ENCODE results near the gene CMTM2.

The CMTM2 gene, protein sequence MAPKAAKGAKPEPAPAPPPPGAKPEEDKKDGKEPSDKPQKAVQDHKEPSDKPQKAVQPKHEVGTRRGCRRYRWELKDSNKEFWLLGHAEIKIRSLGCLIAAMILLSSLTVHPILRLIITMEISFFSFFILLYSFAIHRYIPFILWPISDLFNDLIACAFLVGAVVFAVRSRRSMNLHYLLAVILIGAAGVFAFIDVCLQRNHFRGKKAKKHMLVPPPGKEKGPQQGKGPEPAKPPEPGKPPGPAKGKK

DNA sequence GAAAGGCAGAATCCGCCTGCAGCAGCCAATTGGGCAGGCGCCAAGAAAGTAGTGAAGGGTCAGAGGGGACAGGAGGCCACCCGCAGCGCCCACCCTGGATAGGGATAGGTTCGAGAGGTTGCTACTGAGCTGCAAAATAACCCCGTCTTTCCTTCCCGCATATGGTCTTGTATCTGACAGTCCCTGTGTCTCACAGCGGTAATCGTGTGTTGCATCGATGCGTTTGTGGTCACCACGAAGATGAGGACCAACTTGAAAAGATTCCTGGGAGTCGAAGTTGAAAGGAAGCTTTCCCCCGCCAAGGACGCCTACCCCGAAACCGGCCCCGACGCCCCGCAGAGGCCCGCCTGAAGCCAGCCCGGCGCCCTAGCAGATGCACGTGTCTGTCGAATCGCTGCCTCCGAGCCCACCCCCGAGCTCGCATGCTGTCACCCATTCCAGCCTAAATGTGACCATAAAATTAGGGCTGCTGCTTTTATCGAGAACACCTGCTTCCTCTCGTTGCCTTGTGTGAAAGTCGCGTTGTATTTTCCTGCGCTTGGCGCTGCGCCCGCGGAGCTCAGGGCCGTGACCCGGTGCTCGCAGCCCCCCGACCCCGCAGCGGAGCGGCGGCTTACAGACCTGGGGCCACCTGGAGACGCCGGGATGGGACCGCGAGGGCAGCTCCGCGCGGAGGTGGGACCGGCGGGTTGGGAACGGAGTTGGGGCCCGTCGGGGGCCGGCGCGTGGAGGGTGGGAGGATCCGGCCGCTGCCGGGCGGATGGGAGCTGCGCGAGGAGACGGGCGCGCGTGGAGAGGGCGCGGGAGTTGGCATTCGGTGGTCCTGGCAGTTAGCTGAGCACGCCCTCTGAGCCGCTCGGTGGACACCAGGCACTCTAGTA is at the start of gene CMTM2:
CMTM2 (plus strand) TSS at position 813 of the 881 bp plus-strand sequence. CDS start 145 bp downstream, outside the sequence.
- peak in 1 of 2 donors; percentile 20 for DNase-seq (ENCODE audit: low read depth in 1 of 2, low spot score in 1 of 2)

DNA sequence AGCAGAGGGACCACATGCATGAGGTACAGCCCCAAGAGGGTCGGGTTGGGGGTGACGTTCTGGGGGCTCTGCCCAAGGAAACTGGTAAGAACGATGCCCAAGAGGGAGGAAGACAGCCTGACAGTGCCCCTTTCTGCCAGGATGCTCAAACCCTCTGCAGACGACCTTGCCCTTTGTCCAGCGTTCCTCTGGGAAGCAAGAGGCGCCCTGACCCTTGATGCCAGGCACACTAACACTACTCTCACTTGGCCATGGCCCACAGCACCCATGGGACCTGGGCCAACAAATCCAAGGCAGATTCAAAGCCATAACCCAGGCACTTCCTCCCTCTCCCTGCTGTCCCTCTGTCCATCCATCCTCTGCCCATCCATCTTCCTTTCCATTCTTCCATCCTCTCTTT is 49.8 kb upstream of the CMTM2 start:
- DNase-seq (ENCODE audit: low read depth in 1 of 2, low spot score in 1 of 2), result no peak

DNA sequence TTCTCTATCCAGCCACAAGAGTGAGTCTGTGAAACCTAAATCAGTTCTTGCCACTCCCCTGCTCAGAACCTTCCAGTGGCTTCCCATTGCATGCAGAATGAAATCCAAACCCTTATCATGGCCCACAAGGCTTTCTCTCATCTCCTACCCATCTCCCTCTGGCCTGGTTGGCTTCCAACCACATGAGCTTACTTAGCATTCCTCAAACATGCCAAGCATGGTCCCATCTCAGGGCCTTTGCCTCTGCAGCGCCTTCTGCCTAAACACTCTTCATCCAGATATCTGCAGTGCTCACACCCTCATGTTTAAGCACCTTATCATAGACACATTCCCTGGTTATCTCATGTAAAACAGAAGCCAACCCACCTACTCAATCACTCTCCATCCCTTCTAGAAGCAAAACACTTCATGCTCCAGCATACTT is 44.9 kb upstream of the CMTM2 start:
- no peak for DNase-seq (ENCODE audit: low read depth in 1 of 2, low spot score in 1 of 2)

DNA sequence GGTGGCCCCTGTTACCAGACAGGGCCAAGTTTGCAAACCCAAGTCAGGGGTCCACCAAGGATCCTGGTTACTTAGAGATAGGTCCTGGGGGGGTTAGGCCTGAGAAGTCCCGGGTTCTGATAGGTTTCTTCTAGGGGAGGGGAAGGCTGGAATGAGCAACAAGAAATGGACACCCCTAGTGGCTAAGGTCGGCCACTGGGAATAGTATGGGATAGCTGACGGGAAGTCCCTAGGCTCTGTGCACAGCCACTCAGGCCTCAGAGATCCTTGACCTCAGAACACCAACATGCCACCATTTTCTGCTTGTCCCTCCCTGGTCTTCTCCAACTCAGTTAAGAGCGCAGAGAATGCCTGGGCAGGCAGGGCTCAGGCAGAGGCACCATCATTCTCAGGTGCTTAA is 42.7 kb upstream of the CMTM2 start:
- no peak for DNase-seq (ENCODE audit: low read depth in 1 of 2, low spot score in 1 of 2)

DNA sequence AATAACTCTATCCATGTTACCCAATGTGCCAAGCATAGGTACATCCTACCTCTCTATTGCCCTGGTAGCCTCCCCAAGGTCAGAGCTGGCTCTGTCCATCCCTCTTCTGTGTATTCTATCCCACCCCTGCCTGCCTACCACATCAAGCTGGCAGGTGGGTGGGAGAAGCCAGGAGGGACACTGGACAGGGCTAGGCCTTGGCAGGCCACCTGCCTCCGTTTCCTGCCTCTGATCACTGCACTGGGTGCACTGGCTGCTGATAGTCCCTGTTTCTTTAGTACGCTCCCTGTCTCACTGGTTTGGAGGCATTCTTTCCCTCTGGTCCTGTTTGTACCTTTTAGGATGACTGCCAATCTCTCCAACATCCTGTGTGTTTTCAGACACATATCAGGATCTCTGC is 42.0 kb upstream of the CMTM2 start:
- no peak for DNase-seq (ENCODE audit: low read depth in 1 of 2, low spot score in 1 of 2)

DNA sequence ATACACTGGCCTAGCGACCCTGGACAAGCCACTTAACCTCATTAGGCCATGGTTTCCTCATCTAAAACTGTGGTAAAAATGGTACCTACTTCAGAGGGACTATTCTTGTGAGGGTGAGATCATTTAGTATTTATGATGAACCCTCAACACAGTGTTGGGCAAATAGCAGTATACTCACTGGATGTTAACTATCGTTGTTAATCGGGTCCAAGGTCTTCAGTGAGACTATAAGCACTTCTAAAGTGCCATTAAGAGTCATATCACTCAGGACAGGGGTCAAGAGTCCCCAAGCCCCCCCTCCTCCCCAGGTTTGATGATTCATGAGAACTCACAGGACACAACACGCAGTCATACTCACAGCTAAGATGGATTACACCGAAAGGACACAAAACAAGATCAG is 40.4 kb upstream of the CMTM2 start:
- no peak for DNase-seq (ENCODE audit: low read depth in 1 of 2, low spot score in 1 of 2)

DNA sequence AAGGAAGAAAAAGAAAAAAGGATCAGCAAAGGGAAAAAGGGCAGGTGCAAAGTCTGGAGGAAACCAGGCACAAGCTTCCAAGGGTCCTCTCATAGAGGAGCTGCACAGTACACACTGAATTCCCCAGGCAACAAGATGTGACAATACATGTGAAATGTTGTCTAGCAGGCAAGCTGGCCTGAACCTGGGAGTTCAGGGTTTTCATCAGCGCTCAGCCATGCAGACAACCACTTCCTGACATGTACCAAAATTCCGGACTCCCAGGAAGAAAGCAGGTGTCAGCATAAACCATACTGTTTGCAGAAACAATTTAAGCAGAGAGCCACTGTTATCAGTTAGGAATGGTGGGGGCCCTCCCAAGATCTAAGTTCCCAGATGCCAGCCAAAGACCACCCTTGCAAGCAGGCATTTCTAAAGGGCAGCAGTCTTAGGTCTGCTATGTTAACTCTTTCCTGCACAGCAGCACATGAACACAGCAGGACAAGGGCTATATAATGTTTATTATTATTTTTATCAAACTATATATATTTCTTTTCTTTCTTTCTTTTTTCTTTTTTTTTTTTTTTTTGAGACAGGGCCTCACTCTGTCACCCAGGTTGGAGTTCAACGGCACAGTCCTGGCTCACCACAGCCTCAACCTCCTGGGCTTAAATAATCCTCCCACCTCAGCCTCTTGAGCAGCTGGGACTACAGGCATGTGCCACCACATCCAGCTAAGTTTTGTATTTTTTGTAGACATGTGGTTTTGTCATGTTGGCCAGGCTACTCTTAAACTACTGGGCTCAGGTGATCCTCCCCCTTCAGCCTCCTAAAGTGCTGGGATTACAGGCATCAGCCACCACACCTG is 39.4 kb upstream of the CMTM2 start:
- DNase-seq (ENCODE audit: low read depth in 1 of 2, low spot score in 1 of 2), result no peak

DNA sequence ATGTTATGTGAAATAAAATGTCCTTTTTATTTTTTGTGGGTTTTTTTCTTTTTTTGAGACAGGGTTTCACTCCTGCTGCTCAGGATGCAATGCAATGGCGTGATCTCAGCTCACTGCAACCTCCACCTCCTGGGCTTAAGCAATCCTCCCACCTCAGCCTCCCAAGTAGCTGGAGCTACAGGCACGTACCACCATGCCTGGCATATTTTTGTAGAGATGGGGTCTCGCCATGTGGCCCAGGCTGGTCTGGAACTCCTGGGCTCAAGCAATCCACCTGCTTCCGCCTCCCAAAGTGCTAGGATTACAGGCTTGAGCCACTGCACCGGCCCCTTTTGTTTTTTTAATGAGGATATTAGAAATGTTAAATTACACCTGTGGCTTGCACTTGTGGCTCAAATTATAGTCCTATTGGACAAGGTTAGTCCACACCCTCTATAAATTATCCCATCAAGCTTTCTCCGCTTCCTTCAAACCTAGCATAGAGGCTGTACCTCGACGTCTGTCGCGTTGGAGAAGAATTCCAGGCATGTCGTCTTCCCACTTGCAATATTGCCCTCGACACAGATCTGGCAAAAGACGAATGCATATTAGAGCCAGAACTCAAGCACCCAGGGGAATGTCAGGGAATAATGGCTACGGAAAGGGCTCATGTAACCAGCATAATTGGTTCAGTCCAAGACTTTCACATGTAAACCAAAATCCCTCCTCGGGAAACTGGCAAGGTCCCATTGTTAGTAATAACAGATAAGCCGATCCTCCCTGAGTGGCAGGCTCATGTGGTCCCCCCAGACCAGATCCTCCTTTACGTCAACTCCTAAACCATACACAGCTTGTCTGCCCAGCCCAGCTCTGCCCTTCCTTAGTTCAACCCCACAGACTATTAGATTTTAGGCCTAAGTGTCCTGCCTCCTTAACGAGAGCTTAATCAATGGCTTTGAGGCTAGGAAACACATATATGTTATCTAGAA is 37.6 kb upstream of the CMTM2 start:
- DNase-seq (ENCODE audit: low read depth in 1 of 2, low spot score in 1 of 2), result no peak

DNA sequence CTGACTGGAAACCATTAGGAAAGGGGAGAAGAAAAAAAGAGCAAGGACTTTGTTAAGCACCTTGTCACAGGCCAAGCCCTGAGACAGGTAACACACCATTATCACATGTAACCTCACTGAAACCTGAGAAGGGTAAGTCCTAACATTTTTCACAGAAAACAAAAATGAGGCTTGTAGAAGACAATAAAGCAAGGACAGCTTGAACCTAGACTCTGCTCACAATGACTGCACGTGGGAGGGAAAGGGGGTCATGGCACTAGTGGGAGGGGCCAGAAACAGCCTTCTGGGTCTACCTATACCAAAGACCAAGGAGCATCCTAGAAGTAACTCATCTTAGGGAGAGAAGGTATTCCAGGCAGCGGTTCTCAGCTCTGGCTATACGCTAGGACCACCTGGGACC is 36.9 kb upstream of the CMTM2 start:
- no peak for DNase-seq (ENCODE audit: low read depth in 1 of 2, low spot score in 1 of 2)

DNA sequence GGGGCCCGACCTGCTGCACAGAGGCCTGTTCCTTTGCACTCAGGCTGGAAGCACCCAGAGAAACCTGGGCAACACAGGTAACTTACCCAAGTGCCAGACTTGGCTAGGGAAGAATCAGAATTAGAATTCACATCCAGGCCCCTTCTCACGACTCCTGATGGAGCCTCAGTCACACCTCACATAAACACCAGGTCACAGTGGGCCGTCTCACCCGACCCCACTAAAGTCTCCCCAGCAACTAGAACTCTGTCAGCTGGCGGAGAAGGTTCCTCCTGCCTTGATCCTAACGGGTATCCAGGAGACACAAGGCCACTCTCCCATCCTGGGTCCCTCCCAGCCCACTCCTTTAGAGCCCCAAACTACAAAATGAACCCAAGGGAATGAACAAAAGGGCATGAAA is 35.7 kb upstream of the CMTM2 start:
- DNase-seq (ENCODE audit: low read depth in 1 of 2, low spot score in 1 of 2), result no peak

DNA sequence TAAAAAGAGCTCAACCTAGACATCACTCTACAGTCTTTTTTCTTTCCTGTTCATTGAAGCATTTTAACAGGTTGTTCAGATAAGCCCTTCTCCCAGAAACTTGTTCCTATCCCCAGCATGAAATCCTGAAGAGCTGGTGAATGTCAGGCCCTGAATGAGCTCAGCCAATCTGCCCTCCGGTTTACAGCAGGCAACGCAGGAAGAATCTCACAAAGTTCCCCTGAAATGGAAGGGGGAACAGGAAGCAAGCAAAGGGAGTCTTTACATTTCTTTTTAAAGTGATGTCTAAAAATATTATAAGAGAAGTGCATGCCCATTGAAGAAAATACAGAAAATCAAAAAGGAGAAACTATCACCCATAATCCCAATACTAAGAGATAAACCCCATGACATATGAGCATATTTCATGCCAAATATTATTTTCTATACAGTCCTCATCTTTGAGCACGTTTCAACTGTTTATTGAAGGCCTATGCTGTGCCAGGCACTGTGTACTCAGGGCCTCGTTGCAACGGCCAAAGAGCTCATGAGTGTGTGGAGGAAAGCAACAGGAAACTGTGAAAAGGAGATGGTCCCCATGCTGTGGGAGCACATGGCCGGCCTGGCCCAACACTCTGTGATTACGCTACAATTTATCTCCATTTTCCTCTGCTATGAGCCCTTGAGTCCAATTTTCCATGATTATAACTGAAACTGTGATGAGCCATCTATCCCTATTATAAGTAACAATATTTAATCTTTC is 35.1 kb upstream of the CMTM2 start:
- no peak for DNase-seq (ENCODE audit: low read depth in 1 of 2, low spot score in 1 of 2)

DNA sequence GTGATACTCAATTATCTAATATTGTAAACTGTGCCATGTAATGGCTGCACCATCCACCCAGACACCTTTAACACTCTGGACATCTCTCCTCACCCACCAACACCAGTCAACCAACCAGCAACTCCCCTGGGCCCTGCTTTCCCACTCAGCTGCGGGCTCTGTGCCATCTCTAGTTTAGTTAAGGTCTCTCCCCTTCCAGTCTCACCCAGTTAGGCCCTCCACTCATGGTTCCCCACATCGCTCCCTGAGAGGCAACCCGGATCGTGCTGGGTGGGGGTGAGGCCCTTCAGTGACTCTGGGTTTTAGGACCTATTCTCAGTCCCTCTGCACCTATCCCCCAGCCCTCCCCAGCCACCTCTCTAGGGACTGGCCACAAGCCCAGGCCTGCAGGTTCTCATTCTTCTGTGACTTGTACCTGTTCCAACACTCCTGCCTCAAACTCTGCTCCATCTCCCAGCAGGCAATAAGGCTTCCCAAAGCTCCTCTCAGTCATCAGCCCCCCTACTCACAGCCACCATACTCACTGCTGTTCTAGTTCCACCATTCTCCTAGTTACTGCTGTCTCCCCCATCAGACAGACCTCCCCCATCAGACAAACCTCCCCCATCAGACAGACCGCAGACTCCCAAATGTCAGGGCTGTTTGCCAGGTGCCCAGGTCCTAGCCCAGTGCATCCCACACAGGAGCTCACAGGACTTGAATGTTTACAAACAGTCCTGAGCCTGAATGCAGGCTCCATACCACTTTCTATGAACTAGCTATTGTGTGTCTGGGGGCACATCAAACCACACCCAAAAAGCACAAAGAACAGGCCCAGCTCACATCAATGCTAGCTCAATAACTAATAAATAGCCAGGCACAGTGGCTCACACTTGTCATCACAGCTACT is 31.9 kb upstream of the CMTM2 start:
- no peak for DNase-seq (ENCODE audit: low read depth in 1 of 2, low spot score in 1 of 2)

DNA sequence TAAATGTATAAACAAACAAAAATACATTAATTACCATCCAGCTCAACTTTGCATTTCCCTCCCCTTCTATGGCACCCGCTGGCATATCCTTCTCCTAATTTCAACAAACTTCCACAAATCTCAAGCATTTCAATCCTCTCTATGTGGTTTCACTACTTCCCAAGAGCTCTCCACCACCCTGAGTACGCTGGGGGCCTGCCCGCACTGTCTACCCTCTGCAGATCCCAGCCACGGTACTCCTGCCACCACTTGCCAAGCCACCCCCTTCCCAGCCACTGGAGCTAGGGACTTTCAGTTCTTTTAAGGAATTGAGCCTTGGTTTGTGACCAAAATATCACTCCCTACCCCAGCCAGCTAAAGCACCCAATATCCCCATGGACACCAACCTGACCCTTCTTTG is 31.2 kb upstream of the CMTM2 start:
- no peak for DNase-seq (ENCODE audit: low read depth in 1 of 2, low spot score in 1 of 2)

DNA sequence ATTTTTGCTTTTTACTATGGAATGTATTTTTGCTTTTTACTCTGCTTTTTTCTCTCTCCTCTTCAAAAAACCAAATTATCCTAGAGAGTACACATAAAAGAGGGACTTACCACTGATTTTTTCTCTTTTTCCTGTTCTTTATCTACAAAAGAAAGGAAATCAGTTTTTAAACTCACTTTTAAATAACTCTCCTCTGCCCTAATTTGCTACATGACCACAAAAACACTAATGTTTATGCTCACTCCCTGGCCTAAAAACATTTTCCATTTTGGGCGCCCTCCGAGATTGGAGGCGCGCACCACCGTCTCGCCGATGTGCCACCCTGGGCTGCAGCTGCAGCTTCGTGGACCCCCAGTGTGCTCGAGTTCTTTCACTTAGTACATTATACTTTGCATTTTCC is 30.4 kb upstream of the CMTM2 start:
- no peak for DNase-seq (ENCODE audit: low read depth in 1 of 2, low spot score in 1 of 2)

DNA sequence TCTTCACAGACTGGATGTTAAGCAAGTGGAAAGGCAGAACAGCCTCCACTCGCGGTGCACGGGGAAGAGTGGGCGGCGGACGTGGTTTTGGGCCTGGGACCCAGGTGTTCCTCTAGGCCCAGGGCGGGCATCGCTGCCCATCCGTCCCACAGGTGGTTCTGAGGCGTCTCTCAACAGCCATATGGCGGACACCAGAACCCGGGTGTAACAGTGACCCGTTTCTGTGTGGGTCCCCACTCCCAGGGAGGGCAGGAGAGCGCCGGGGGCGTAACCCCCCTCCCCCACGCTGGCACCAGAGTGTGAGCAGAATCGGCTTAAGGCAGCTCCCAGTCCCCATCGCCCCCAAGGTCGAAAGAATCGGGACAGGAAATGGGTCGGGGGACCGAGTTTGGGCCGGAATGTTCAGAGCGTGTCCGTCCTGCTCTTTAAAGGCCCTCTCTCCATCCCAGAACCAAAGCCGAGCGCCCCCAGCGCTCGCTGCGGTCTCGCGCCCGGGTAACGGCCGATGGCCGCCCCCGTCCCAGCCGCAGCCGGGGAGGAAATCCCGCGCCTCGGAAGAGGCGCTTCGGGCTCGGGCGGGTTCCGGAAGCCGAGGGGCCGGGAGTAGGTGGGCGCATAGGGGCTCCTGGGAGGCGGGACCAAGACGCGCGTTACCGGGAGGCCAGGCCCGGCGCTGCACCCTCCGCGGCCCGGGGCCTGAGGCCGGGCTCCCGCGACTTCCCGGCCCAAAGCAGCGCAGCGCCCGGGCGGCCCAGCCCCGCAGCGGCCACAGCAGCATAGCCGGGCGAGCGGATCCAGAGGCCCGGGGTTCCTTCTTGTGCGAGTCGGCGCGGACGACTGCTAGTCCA is 29.8 kb upstream of the CMTM2 start, which contains the start of gene TK2:
TK2 (minus strand) TSS at position 839 of the 848 bp plus-strand sequence; CDS start at position 778, 61 bp downstream.
- DNase-seq (ENCODE audit: low read depth in 1 of 2, low spot score in 1 of 2), result peak; percentile 19 to 57

DNA sequence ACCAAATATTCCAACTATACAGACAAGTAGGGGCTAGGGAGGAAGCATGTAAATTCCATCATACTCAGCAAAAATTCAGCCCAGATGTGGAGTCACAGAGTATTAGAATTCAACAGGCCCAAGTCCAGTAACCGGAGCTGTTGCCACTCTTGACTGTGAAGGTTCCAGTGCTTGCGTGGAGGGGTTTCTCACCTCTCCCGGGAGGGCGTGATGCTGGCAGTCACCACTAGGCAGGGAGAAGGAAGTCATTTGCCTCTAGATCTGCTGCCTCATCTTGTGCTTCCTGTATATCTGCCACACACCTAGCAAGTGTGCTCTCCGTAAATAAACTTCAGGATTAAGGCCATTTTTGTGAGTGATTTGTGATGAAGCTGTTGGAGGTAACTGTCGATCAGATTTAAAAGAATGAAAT is 27.9 kb upstream of the CMTM2 start:
- DNase-seq (ENCODE audit: low read depth in 1 of 2, low spot score in 1 of 2), result peak; percentile 21 to 35

DNA sequence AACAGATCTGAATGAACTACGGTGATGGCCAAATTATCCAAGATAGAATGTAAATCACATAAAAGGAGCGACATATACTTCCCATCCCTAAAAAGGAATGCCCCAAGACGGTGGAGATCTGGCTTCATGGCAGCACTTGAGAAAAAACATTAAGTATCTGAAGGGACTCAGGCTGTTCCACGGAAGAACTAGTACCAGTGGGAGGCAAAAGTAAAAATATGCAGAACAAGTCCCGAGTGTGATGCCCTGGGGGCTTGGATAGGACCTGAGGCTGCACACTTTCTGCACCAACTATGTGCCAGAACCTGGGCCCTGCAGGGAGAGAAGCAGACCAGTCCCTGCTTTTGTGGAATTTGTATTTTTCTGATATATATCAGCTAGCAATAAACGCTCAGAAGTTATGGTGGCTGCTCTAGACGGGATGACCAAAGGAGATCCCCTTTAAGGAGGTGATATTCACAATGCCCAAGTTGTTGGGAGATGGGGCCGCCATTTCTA is 27.4 kb upstream of the CMTM2 start:
- DNase-seq (ENCODE audit: low read depth in 1 of 2, low spot score in 1 of 2), result no peak

Measured in stimulated activated CD4-positive, alpha-beta T cell treated with anti-CD3 and anti-CD28 coated beads, Interleukin-15, amount 100 ng/mL, for 1 hour (primary cell).